ENCODE data around the gene SMIM28.

DNA sequence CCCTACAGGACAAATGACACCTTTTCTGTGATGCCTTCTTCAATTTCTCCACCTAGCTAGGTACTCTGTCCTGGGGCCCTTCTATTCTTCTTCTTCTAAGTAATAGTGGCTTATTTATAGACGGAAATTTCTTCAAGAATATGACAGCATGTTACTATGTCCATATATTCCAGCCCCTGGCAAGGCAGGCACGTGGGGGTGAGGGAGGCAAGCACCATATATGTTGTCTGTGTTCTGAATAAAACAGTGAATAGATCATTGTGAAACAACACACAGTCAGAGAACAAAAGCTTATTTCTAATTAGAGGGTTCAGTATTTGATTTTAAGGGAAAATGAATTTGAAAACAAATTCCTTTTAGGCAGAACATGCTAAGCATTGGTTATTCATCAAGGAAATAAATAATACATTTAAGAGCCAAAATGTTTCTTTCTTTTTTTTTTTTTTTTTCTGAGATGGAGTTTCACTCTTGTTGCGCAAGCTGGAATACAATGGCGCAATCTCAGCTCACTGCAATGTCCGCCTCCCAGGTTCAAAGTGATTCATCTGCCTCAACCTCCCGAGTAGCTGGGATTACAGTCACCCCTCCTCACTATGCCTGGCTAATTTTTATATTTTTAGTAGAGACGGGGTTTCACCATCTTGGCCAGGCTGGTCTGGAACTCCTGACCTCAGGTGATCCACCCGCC is 32.5 kb downstream of the SMIM28 start:
- TF ChIP-seq EZH2 (IDR thresholded peaks at IDR 0.05; ENCODE audit: borderline replicate concordance, low read length) = no peak
- TF ChIP-seq CTCF (IDR thresholded peaks at IDR 0.05; ENCODE audit: low read length) = no peak
